Endodermal cell (in vitro differentiated cells): ENCODE data around the gene ARHGAP25. TPM values are rescaled to one million over a fixed set of nuclear protein-coding genes. Genes with fewer than 3 reads are reported as not detected.

Experiments
- DNase-seq: peaks from one replicate; pipeline ENCODE4 v3.0.0-alpha.2; 2017
- H3K27ac ChIP-seq: 2 replicates; pipeline ENCODE4 v1.5.1; 2013; ENCODE audit warnings: mild to moderate bottlenecking, low read depth, low read length, moderate library complexity
- H3K27me3 ChIP-seq: 2 replicates; pipeline ENCODE4 v1.6.1; 2013; ENCODE audit warnings: mild to moderate bottlenecking, low read length, moderate library complexity; ENCODE audit not compliant: insufficient read depth, control insufficient read depth, poor library complexity, severe bottlenecking
- H3K36me3 ChIP-seq: 2 replicates; pipeline ENCODE4 v1.7.0; 2013; ENCODE audit warnings: mild to moderate bottlenecking, low read length, moderate library complexity; ENCODE audit not compliant: control insufficient read depth, insufficient read depth
- H3K4me1 ChIP-seq: one replicate; pipeline ENCODE4 v1.7.0; 2013; ENCODE audit warnings: low read length; ENCODE audit not compliant: control insufficient read depth, insufficient read depth
- H3K4me3 ChIP-seq: 2 replicates; pipeline ENCODE4 v1.5.1; 2013; ENCODE audit warnings: mild to moderate bottlenecking, low read length, moderate library complexity
- H3K9ac ChIP-seq: 2 replicates; pipeline ENCODE4 v1.6.1; 2013; ENCODE audit warnings: mild to moderate bottlenecking, low read length, moderate library complexity; ENCODE audit not compliant: poor library complexity, severe bottlenecking; ENCODE audit errors: extremely low read depth
- H3K9me3 ChIP-seq: 2 replicates; pipeline ENCODE4 v1.6.1; 2013; ENCODE audit warnings: mild to moderate bottlenecking, low read length, moderate library complexity; ENCODE audit not compliant: control insufficient read depth
- H3K27ac Mint-ChIP-seq: 2 replicates; pipeline ENCODE4 v1.8.0; 2020; ENCODE audit warnings: mixed read lengths
- H3K27me3 Mint-ChIP-seq: 2 replicates; pipeline ENCODE4 v1.8.0; 2021; ENCODE audit warnings: mild to moderate bottlenecking, mixed read lengths; ENCODE audit not compliant: insufficient read depth
- H3K36me3 Mint-ChIP-seq: 2 replicates; pipeline ENCODE4 v1.8.0; 2020; ENCODE audit warnings: low read depth, mixed read lengths
- H3K4me1 Mint-ChIP-seq: 2 replicates; pipeline ENCODE4 v1.8.0; 2020; ENCODE audit warnings: mixed read lengths
- H3K4me3 Mint-ChIP-seq: 2 replicates; pipeline ENCODE4 v1.8.0; 2020; ENCODE audit warnings: mild to moderate bottlenecking, moderate library complexity, mixed read lengths
- H3K9me3 Mint-ChIP-seq: 2 replicates; pipeline ENCODE4 v1.8.0; 2020; ENCODE audit warnings: mild to moderate bottlenecking, mixed read lengths
- WGBS, 2 experiments: methylation state at CpG; one replicate each; pipeline versions ENCODE4 v1.1.5 to v1.1.7; 2013; ENCODE audit warnings: missing lambda C conversion rate in 2 of 2, mixed read lengths in 1 of 2; ENCODE audit not compliant: insufficient coverage in 1 of 2, insufficient read length in 1 of 2; 5-methylcytosine and 5-hydroxymethylcytosine counted together
- total RNA-seq, 2 donors: library from RNA; stranded (reverse); fragmentation: NEBNext Ultra II Directional in 1 of 2; extraction: Animal tissue kit (Norgen Biotek cat#: 25700) in 1 of 2; gene quantifications; 2 replicates in 1 of 2; 3 replicates in 1 of 2; pipeline ENCODE4 v1.2.1, GENCODE V29; 2021
- TF ChIP-seq, protein P1 (sequence below): fragments of 200-600 bp; sonication (generic); conservative IDR thresholded peaks from 2 replicates; pipeline ENCODE4 v1.5.0; 2021; ENCODE audit warnings: antibody characterized with exemption, mild to moderate bottlenecking

ARHGAP25 gene
- total RNA-seq, 2 donors from 2014 or later, result 0.82 to 2.6 TPM

DNA sequence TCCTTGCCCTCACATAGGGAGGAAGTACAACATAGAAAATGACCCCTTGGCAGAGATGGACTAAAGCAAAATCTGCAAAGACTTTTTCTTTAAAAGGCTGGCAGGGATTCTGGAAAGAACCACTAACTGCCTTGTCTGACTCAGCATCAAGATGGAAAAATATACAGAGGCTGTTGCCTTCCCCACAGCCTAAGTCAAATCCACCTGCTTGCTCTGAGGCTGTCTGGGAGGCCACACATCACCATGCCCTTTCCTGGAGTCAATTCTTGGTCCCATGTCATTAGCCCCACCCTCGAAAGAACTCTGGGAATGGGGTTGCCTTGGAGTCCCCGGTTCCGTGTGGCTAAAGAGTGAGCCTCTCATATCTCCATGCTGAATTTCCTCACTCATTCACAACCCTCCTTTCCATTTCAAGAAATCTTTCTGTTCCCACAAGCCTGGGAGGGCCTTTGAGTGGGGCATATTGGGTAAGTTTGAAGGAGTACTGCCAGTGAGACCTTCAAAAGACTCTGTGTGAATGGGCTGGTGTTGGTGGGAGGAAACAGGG is 97.1 kb downstream of the ARHGAP25 start:
- TF ChIP-seq, protein P1, sequence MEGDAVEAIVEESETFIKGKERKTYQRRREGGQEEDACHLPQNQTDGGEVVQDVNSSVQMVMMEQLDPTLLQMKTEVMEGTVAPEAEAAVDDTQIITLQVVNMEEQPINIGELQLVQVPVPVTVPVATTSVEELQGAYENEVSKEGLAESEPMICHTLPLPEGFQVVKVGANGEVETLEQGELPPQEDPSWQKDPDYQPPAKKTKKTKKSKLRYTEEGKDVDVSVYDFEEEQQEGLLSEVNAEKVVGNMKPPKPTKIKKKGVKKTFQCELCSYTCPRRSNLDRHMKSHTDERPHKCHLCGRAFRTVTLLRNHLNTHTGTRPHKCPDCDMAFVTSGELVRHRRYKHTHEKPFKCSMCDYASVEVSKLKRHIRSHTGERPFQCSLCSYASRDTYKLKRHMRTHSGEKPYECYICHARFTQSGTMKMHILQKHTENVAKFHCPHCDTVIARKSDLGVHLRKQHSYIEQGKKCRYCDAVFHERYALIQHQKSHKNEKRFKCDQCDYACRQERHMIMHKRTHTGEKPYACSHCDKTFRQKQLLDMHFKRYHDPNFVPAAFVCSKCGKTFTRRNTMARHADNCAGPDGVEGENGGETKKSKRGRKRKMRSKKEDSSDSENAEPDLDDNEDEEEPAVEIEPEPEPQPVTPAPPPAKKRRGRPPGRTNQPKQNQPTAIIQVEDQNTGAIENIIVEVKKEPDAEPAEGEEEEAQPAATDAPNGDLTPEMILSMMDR, result no peak
- no peak for DNase-seq
- H3K27ac Mint-ChIP-seq, result no peak overlapping the region
- peaks cover 4% of the 10 kb centered on the region for H3K4me1 Mint-ChIP-seq
- no peak overlapping the region for H3K9ac ChIP-seq
- H3K36me3 Mint-ChIP-seq, result no peaks in the 10 kb centered on the region
- H3K27ac ChIP-seq, result no peak overlapping the region
- no peak overlapping the region for H3K4me3 Mint-ChIP-seq
- H3K36me3 ChIP-seq, result no peaks in the 10 kb centered on the region
- H3K9me3 Mint-ChIP-seq, result no peaks in the 10 kb centered on the region
- H3K4me1 ChIP-seq, result no peaks in the 10 kb centered on the region
- H3K27me3 Mint-ChIP-seq, result no peaks in the 10 kb centered on the region
- 92 to 100% methylated on average over 1 to 3 of the region's 3 CpGs for WGBS, 2 experiments
- no peaks in the 10 kb centered on the region for H3K9me3 ChIP-seq
- H3K27me3 ChIP-seq, result no peaks in the 10 kb centered on the region
- no peak overlapping the region for H3K4me3 ChIP-seq

DNA sequence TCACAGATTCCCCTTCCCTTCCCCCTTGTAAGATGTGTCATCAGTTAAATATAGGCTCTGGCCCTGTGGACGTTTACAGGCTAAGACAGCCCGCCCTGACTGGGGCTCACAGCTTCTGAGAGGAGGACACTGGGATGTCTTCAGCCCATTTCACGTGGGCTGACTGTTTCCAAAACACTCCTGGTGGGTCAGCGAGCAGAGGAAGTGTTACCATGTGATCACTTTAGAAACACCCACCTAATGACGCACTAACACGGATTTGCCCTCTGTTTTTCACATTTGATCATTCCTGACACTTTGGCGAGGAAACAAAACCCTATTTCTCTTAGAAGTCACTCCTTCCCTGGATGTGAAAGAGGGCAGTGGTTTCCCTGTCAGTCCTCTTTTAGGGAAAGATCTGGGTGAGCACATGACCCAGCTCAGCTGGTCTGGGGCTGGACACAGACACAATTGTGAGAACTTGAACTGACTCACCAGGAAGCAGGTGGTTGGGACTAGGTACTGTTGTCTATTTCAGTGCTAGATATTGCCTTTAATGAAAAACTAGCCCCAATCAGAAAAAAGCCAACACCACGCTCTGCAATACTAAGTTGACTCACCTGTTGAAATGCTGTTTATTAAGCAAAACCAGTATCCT is 97.7 kb downstream of the ARHGAP25 start:
- 74 to 83% methylated on average over 3 to 8 of the region's 8 CpGs for whole genome bisulfite sequencing, 2 experiments
- Histone ChIP-seq H3K4me1 (no peaks in the 10 kb centered on the region), H3K27me3 (no peaks in the 10 kb centered on the region), H3K27ac (no peak overlapping the region), H3K9ac (no peak overlapping the region), H3K36me3 (no peaks in the 10 kb centered on the region), H3K4me3 (no peak overlapping the region), H3K9me3 (no peaks in the 10 kb centered on the region)
- Mint-ChIP-seq H3K4me1 (peaks cover 4% of the 10 kb centered on the region), H3K27ac (no peak overlapping the region), H3K27me3 (no peaks in the 10 kb centered on the region), H3K4me3 (no peak overlapping the region), H3K9me3 (no peaks in the 10 kb centered on the region), H3K36me3 (no peaks in the 10 kb centered on the region)
- TF ChIP-seq, protein P1, result no peak
- DNase-seq, result no peak

DNA sequence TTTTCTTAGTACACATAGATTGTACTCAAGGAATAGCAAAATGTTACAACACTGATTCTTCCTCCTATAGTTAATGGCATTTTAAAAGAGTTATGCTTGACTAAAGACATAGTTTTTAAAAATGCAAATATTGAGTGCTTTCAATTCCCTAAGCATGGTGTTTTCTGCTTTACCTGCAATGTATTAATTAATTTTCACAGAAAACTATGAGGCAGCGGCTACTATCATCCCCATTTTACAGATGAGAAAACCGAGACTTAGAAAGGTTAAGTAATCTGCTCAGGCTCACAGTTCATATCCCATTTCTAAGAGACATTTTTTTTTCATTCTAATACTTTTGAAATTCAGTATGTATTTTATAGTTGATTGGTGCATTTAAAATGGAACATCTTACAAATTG is 98.6 kb downstream of the ARHGAP25 start:
- peaks cover 4% of the 10 kb centered on the region for H3K4me1 Mint-ChIP-seq
- H3K27ac Mint-ChIP-seq, result no peak overlapping the region
- Histone ChIP-seq H3K4me1 (no peaks in the 10 kb centered on the region), H3K4me3 (no peak overlapping the region), H3K9ac (no peak overlapping the region), H3K36me3 (no peaks in the 10 kb centered on the region), H3K9me3 (no peaks in the 10 kb centered on the region), H3K27ac (no peak overlapping the region), H3K27me3 (no peaks in the 10 kb centered on the region)
- no peaks in the 10 kb centered on the region for H3K9me3 Mint-ChIP-seq
- H3K36me3 Mint-ChIP-seq, result no peaks in the 10 kb centered on the region
- 95% methylated on average over 2 of the region's 2 CpGs; no CpG with 5 or more reads in 1 of the 2 experiments for WGBS, 2 experiments
- no peak for DNase-seq
- H3K27me3 Mint-ChIP-seq, result no peaks in the 10 kb centered on the region
- TF ChIP-seq, protein P1, result no peak
- H3K4me3 Mint-ChIP-seq, result no peak overlapping the region
